ENCODE measurements around the gene KCNIP1. TPM values are rescaled to one million over a fixed set of nuclear protein-coding genes. Genes with fewer than 3 reads are reported as not detected.

Gene KCNIP1
- total RNA-seq, 4 donors from 2014 or later = 1.2 to 2.7 TPM; not detected in 2

GRCh38 chr5:170483701-170484458 is 19.9 kb upstream of the KCNIP1 start:
- no peak overlapping the region for H3K4me3 ChIP-seq
- no peaks in the 10 kb centered on the region for H3K4me1 ChIP-seq
- DNase-seq = no peak
- WGBS, 2 donors (ENCODE audit: low coverage in 1 of 2) = 72 to 75% methylated on average over 5 to 19 of the region's 19 CpGs
- no peaks in the 10 kb centered on the region for H3K9me3 ChIP-seq
- H3K27me3 ChIP-seq = no peaks in the 10 kb centered on the region
- intact Hi-C loops (cut with DNase I; ENCODE audit: low total_unique reads) = no loop called here
- no peaks in the 10 kb centered on the region for H3K36me3 ChIP-seq
- TF ChIP-seq POLR2A (IDR thresholded peaks at IDR 0.05) = no peak
- TF ChIP-seq EP300 (IDR thresholded peaks at IDR 0.05; ENCODE audit: low read depth) = no peak
- no peak for TF ChIP-seq POLR2AphosphoS5 (IDR thresholded peaks at IDR 0.05)
- TF ChIP-seq, protein P1, sequence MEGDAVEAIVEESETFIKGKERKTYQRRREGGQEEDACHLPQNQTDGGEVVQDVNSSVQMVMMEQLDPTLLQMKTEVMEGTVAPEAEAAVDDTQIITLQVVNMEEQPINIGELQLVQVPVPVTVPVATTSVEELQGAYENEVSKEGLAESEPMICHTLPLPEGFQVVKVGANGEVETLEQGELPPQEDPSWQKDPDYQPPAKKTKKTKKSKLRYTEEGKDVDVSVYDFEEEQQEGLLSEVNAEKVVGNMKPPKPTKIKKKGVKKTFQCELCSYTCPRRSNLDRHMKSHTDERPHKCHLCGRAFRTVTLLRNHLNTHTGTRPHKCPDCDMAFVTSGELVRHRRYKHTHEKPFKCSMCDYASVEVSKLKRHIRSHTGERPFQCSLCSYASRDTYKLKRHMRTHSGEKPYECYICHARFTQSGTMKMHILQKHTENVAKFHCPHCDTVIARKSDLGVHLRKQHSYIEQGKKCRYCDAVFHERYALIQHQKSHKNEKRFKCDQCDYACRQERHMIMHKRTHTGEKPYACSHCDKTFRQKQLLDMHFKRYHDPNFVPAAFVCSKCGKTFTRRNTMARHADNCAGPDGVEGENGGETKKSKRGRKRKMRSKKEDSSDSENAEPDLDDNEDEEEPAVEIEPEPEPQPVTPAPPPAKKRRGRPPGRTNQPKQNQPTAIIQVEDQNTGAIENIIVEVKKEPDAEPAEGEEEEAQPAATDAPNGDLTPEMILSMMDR (IDR thresholded peaks at IDR 0.05) = no peak
- in situ Hi-C loops (cut with MboI; ENCODE audit: low pct_ligation_motif_present in 1 of 4, low pct_unique_long_range_greater_than_20kb in 1 of 4, low sequenced_read_pairs in 3 of 4) = no loop called here
- no peak overlapping the region for H3K27ac ChIP-seq

- H3K4me1 ChIP-seq = no peaks in the 10 kb centered on the region
- in situ Hi-C loops (cut with MboI; ENCODE audit: low pct_ligation_motif_present in 1 of 4, low pct_unique_long_range_greater_than_20kb in 1 of 4, low sequenced_read_pairs in 3 of 4) (no loop called here), intact Hi-C loops (cut with DNase I; ENCODE audit: low total_unique reads) (no loop called here)
- TF ChIP-seq POLR2AphosphoS5 (IDR thresholded peaks at IDR 0.05) (no peak), EP300 (IDR thresholded peaks at IDR 0.05; ENCODE audit: low read depth) (no peak), POLR2A (IDR thresholded peaks at IDR 0.05) (no peak)
- TF ChIP-seq, protein P1 (IDR thresholded peaks at IDR 0.05) = no peak
- no peak overlapping the region for H3K27ac ChIP-seq
- DNase-seq = no peak
- no peak overlapping the region for H3K4me3 ChIP-seq
- no peaks in the 10 kb centered on the region for H3K36me3 ChIP-seq
- no peaks in the 10 kb centered on the region for H3K27me3 ChIP-seq
- no peaks in the 10 kb centered on the region for H3K9me3 ChIP-seq
- 72 to 74% methylated on average over 3 to 6 of the region's 6 CpGs for WGBS, 2 donors (ENCODE audit: low coverage in 1 of 2)
Measured at GRCh38 chr5:170484459-170484831, 19.4 kb upstream of the KCNIP1 start.

- in situ Hi-C loops (cut with MboI; ENCODE audit: low pct_ligation_motif_present in 1 of 4, low pct_unique_long_range_greater_than_20kb in 1 of 4, low sequenced_read_pairs in 3 of 4) = no loop called here
Measured at GRCh38 chr5:170484847-170485615, 18.8 kb upstream of the KCNIP1 start.

GRCh38 chr5:170485616-170485911 is 18.3 kb upstream of the KCNIP1 start:
- intact Hi-C loops (cut with DNase I; ENCODE audit: low total_unique reads) = no loop called here
- TF ChIP-seq POLR2AphosphoS5 (IDR thresholded peaks at IDR 0.05) = no peak
- TF ChIP-seq, protein P1 (IDR thresholded peaks at IDR 0.05) = no peak

More at GRCh38 chr5:170484847-170485615, 18.8 kb upstream of the KCNIP1 start:
- TF ChIP-seq EP300 (IDR thresholded peaks at IDR 0.05; ENCODE audit: low read depth) (no peak), POLR2A (IDR thresholded peaks at IDR 0.05) (no peak), POLR2AphosphoS5 (IDR thresholded peaks at IDR 0.05) (no peak)
- TF ChIP-seq, protein P1 (IDR thresholded peaks at IDR 0.05) = no peak
- Histone ChIP-seq H3K27me3 (no peaks in the 10 kb centered on the region), H3K27ac (no peak overlapping the region), H3K9me3 (no peaks in the 10 kb centered on the region), H3K4me1 (no peaks in the 10 kb centered on the region), H3K4me3 (no peak overlapping the region), H3K36me3 (no peaks in the 10 kb centered on the region)
- WGBS, 2 donors (ENCODE audit: low coverage in 1 of 2) = 80 to 84% methylated on average over 1 to 11 of the region's 12 CpGs
- no peak for DNase-seq
- intact Hi-C loops (cut with DNase I; ENCODE audit: low total_unique reads) = no loop called here

More at GRCh38 chr5:170485616-170485911, 18.3 kb upstream of the KCNIP1 start:
- DNase-seq = no peak
- Histone ChIP-seq H3K4me3 (no peak overlapping the region), H3K9me3 (no peaks in the 10 kb centered on the region), H3K36me3 (no peaks in the 10 kb centered on the region), H3K4me1 (no peaks in the 10 kb centered on the region), H3K27me3 (no peaks in the 10 kb centered on the region), H3K27ac (no peak overlapping the region)
- in situ Hi-C loops (cut with MboI; ENCODE audit: low pct_ligation_motif_present in 1 of 4, low pct_unique_long_range_greater_than_20kb in 1 of 4, low sequenced_read_pairs in 3 of 4) = no loop called here

Data from transverse colon (tissue), 4 donors.